HG02885 (cell line): Measurements from ENCODE around the gene NAGPA.

ENCODE experiments used
- ATAC-seq: cut with Tn5 transposase; IDR thresholded peaks from one replicate; pipeline ENCODE4 v1.9.1; 2021; ENCODE audit warnings: mild to moderate bottlenecking; ENCODE audit not compliant: unreplicated experiment, poor library complexity

NAGPA gene

GRCh38 chr16:5031601-5032000, 2.1 kb downstream of the NAGPA start:
- no peak for ATAC-seq

GRCh38 chr16:5030251-5030870, 3.4 kb downstream of the NAGPA start:
- ATAC-seq: no peak

- ATAC-seq: no peak
Measured at GRCh38 chr16:5028950-5029475, 4.7 kb downstream of the NAGPA start.

GRCh38 chr16:5027575-5028235, 6.0 kb downstream of the NAGPA start:
- ATAC-seq: no peak

GRCh38 chr16:5027086-5027485, 6.6 kb downstream of the NAGPA start:
- ATAC-seq: no peak

- ATAC-seq: no peak
Measured at GRCh38 chr16:5026664-5027063, 7.1 kb downstream of the NAGPA start.

GRCh38 chr16:5025171-5025632, 8.5 kb downstream of the NAGPA start:
- ATAC-seq: no peak

- ATAC-seq: no peak
Measured at GRCh38 chr16:5024632-5025031, 9.1 kb downstream of the NAGPA start.

GRCh38 chr16:5022521-5022920, 11.2 kb downstream of the NAGPA start:
- ATAC-seq: no peak

- no peak for ATAC-seq
Measured at GRCh38 chr16:5020551-5020950, 13.2 kb downstream of the NAGPA start.

- ATAC-seq: no peak
Measured at GRCh38 chr16:5019775-5020174, 14.0 kb downstream of the NAGPA start.

- no peak for ATAC-seq
Measured at GRCh38 chr16:5018793-5019192, 14.9 kb downstream of the NAGPA start.

- no peak for ATAC-seq
Measured at GRCh38 chr16:5017678-5017969, 16.1 kb downstream of the NAGPA start.

GRCh38 chr16:5016967-5017677, 16.6 kb downstream of the NAGPA start:
- no peak for ATAC-seq

- no peak for ATAC-seq
Measured at GRCh38 chr16:5015887-5016286, 17.8 kb downstream of the NAGPA start.

GRCh38 chr16:5015351-5015750, 18.4 kb downstream of the NAGPA start:
- no peak for ATAC-seq

GRCh38 chr16:5012887-5013286, 20.8 kb downstream of the NAGPA start:
- ATAC-seq: no peak

- ATAC-seq: no peak
Measured at GRCh38 chr16:5011637-5012036, 22.1 kb downstream of the NAGPA start.

GRCh38 chr16:5010576-5011329, 23.0 kb downstream of the NAGPA start:
- no peak for ATAC-seq

GRCh38 chr16:5008311-5008731, 25.4 kb downstream of the NAGPA start:
- ATAC-seq: no peak

- ATAC-seq: no peak
Measured at GRCh38 chr16:5007256-5007655, 26.5 kb downstream of the NAGPA start.
